SU-DHL-6 (cell line): ENCODE results near the gene GATM.

ENCODE experiments used
- EZH2phosphoT487 ChIP-seq: fragments of 200-600 bp; sonication (generic), shearing (Covaris generic); conservative IDR thresholded peaks from 2 replicates; pipeline ENCODE4 v1.6.1; 2018; ENCODE audit warnings: mild to moderate bottlenecking, antibody characterized with exemption, low read length, moderate library complexity, mixed read lengths
- TF ChIP-seq, protein P1 (sequence below): fragments of 200-600 bp; sonication (generic); IDR thresholded peaks from one replicate; pipeline ENCODE4 v1.5.1; 2017; ENCODE audit warnings: antibody characterized with exemption, mild to moderate bottlenecking, low read length, moderate library complexity; ENCODE audit not compliant: insufficient read depth, poor library complexity, severe bottlenecking

DNA sequence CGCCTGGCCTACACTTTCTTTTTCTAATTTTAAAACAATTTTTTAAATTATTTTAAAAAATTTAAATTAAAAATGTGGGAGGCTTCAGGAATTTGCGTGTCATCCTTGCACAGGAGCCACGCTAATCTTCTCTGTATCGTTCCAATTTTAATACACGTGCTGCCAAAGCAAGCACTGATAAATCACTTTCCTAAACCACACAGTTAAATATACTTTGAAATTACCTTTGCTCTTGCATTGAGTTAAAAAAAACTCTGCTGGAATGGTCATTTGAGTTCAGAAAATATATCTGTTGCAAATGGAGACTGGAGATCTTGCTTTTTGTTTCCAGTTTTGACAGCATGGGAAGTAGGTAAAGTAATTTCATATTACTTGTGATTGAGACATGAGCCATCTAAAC, 23.6 kb downstream of the GATM start:
- TF ChIP-seq, protein P1, sequence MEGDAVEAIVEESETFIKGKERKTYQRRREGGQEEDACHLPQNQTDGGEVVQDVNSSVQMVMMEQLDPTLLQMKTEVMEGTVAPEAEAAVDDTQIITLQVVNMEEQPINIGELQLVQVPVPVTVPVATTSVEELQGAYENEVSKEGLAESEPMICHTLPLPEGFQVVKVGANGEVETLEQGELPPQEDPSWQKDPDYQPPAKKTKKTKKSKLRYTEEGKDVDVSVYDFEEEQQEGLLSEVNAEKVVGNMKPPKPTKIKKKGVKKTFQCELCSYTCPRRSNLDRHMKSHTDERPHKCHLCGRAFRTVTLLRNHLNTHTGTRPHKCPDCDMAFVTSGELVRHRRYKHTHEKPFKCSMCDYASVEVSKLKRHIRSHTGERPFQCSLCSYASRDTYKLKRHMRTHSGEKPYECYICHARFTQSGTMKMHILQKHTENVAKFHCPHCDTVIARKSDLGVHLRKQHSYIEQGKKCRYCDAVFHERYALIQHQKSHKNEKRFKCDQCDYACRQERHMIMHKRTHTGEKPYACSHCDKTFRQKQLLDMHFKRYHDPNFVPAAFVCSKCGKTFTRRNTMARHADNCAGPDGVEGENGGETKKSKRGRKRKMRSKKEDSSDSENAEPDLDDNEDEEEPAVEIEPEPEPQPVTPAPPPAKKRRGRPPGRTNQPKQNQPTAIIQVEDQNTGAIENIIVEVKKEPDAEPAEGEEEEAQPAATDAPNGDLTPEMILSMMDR, result no peak
- no peak for TF ChIP-seq EZH2phosphoT487
